ENCODE measurements around the gene PARD3B. TPM values are rescaled to one million over a fixed set of nuclear protein-coding genes. Genes with fewer than 3 reads are reported as not detected.

Gene PARD3B
- total and polyA plus RNA-seq, 2 donors (not counting 1 experiment from before 2014, with no cell fraction given), result 7.4 to 20.6 TPM

DNA sequence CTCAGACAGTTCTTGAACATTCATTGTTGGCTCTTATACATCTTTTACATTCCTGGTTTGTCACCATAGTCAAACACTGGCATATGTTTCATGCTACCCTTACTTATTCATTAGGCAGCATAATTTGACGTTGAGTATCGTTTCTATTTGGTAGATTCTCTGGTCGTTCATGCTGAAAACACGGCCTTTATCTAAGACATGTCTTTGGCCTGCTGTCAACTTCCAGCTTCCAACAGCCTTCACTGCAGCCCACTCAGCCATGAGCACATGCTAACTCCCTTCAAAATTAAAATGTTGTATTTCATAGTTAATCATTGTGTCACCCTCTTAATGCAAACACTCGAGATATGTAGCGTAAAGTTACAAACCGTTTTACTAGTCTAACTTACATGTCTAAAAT is 644.0 kb downstream of the PARD3B start:
- Histone ChIP-seq H3K9me3 (ENCODE audit: control insufficient read depth, insufficient read depth, low read depth, low read length) (no peaks in the 10 kb centered on the region), H3K27me3 (ENCODE audit: control insufficient read depth, insufficient read depth, low read length) (no peaks in the 10 kb centered on the region), H2AFZ (ENCODE audit: low read length) (no peak overlapping the region), H3K36me3 (ENCODE audit: control insufficient read depth, insufficient read depth, low read length) (no peaks in the 10 kb centered on the region), H3K27ac (ENCODE audit: insufficient read depth, low read length) (no peak overlapping the region), H3K4me2 (ENCODE audit: extremely low read depth, insufficient read depth, low read length) (no peak overlapping the region), H3K9ac (ENCODE audit: insufficient read depth, low read length) (no peak overlapping the region), H3K4me1 (ENCODE audit: control insufficient read depth, extremely low read depth, insufficient read depth, low read length) (no peaks in the 10 kb centered on the region), H4K20me1 (ENCODE audit: control insufficient read depth, extremely low read depth, insufficient read depth, low read length) (no peaks in the 10 kb centered on the region), H3K4me3 (replicated peaks in 1 of 4; ENCODE audit: control extremely low read depth in 1 of 4, insufficient read depth in 1 of 4, low read depth in 3 of 4, low read length in 4 of 4) (no peak overlapping the region), H3K79me2 (ENCODE audit: control insufficient read depth, insufficient read depth, low read length) (no peaks in the 10 kb centered on the region)
- TF ChIP-seq EZH2 (IDR thresholded peaks at IDR 0.05; ENCODE audit: low read length, missing control alignments), result no peak
- TF ChIP-seq, protein P1, sequence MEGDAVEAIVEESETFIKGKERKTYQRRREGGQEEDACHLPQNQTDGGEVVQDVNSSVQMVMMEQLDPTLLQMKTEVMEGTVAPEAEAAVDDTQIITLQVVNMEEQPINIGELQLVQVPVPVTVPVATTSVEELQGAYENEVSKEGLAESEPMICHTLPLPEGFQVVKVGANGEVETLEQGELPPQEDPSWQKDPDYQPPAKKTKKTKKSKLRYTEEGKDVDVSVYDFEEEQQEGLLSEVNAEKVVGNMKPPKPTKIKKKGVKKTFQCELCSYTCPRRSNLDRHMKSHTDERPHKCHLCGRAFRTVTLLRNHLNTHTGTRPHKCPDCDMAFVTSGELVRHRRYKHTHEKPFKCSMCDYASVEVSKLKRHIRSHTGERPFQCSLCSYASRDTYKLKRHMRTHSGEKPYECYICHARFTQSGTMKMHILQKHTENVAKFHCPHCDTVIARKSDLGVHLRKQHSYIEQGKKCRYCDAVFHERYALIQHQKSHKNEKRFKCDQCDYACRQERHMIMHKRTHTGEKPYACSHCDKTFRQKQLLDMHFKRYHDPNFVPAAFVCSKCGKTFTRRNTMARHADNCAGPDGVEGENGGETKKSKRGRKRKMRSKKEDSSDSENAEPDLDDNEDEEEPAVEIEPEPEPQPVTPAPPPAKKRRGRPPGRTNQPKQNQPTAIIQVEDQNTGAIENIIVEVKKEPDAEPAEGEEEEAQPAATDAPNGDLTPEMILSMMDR (conservative IDR thresholded peaks at IDR 0.05 in 1 of 2, IDR thresholded peaks at IDR 0.05 in 1 of 2; ENCODE audit: low read depth in 1 of 2, low read length in 2 of 2), result no peak
- DNase-seq (ENCODE audit: low read depth in 2 of 2), result no peak

DNA sequence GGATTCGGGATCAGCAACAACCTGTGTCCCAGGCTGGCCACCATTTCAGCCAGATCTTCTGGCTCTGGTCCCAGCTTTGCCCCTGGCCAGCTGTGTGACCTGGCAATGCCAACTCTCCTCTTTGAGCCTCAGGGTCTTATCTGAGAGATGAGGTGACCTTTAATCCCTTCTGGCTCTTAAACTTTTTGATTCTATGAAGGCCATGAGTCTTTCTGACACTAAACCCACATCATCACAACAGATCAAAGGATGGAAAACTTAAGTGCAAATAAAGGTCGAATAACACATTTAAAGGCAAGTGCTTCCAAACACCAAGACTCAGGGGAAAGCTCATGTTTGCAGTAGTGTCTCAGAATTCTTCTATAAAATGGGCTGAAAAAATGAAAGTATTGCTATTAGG is 645.3 kb downstream of the PARD3B start:
- Histone ChIP-seq H3K79me2 (ENCODE audit: control insufficient read depth, insufficient read depth, low read length) (no peaks in the 10 kb centered on the region), H3K27me3 (ENCODE audit: control insufficient read depth, insufficient read depth, low read length) (no peaks in the 10 kb centered on the region), H3K9ac (ENCODE audit: insufficient read depth, low read length) (no peak overlapping the region), H3K4me2 (ENCODE audit: extremely low read depth, insufficient read depth, low read length) (no peak overlapping the region), H3K36me3 (ENCODE audit: control insufficient read depth, insufficient read depth, low read length) (no peaks in the 10 kb centered on the region), H2AFZ (ENCODE audit: low read length) (no peak overlapping the region), H3K9me3 (ENCODE audit: control insufficient read depth, insufficient read depth, low read depth, low read length) (no peaks in the 10 kb centered on the region), H3K4me1 (ENCODE audit: control insufficient read depth, extremely low read depth, insufficient read depth, low read length) (no peaks in the 10 kb centered on the region), H4K20me1 (ENCODE audit: control insufficient read depth, extremely low read depth, insufficient read depth, low read length) (no peaks in the 10 kb centered on the region), H3K4me3 (replicated peaks in 1 of 4; ENCODE audit: control extremely low read depth in 1 of 4, insufficient read depth in 1 of 4, low read depth in 3 of 4, low read length in 4 of 4) (no peak overlapping the region), H3K27ac (ENCODE audit: insufficient read depth, low read length) (no peak overlapping the region)
- no peak for TF ChIP-seq EZH2 (IDR thresholded peaks at IDR 0.05; ENCODE audit: low read length, missing control alignments)
- TF ChIP-seq, protein P1 (conservative IDR thresholded peaks at IDR 0.05 in 1 of 2, IDR thresholded peaks at IDR 0.05 in 1 of 2; ENCODE audit: low read depth in 1 of 2, low read length in 2 of 2), result no peak
- no peak for DNase-seq (ENCODE audit: low read depth in 2 of 2)

DNA sequence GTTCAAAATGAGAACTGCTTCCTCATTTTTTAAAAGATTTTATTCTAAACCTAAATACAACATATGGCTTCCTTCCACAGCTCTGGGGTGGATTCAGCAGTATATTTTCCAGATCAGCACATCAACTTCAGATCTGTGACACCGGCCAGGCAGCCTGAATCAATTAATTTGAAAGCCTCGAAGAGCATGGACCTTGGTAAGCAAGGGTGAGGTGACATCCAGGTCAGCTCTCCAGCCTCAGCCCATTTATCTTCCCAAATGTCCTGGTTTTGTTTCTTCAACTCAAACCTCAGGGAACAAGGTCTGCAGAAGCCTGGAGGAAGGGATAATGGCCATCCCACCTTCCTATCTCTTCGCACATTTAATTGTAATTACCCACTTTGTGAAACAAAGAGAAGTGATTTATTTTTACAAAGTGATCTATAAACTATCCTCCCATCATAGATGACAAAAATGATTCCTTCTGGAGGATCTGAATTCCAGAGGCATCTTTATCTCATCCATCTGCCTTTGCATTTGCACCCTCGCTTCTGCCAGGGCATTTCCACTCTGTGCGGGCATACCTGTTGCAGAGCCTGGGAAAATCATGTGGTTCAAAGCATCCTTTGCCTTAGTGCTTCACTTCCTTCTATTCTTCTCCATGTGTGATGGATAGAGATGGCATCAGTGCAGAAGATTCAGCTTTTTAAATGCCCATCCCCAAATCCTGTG is 648.0 kb downstream of the PARD3B start:
- Histone ChIP-seq H3K9ac (ENCODE audit: insufficient read depth, low read length) (no peak overlapping the region), H3K27me3 (ENCODE audit: control insufficient read depth, insufficient read depth, low read length) (no peaks in the 10 kb centered on the region), H3K27ac (ENCODE audit: insufficient read depth, low read length) (no peak overlapping the region), H3K4me2 (ENCODE audit: extremely low read depth, insufficient read depth, low read length) (no peak overlapping the region), H4K20me1 (ENCODE audit: control insufficient read depth, extremely low read depth, insufficient read depth, low read length) (no peaks in the 10 kb centered on the region), H3K4me1 (ENCODE audit: control insufficient read depth, extremely low read depth, insufficient read depth, low read length) (no peaks in the 10 kb centered on the region), H3K79me2 (ENCODE audit: control insufficient read depth, insufficient read depth, low read length) (no peaks in the 10 kb centered on the region), H3K9me3 (ENCODE audit: control insufficient read depth, insufficient read depth, low read depth, low read length) (no peaks in the 10 kb centered on the region), H3K4me3 (replicated peaks in 1 of 4; ENCODE audit: control extremely low read depth in 1 of 4, insufficient read depth in 1 of 4, low read depth in 3 of 4, low read length in 4 of 4) (no peak overlapping the region), H2AFZ (ENCODE audit: low read length) (no peak overlapping the region), H3K36me3 (ENCODE audit: control insufficient read depth, insufficient read depth, low read length) (no peaks in the 10 kb centered on the region)
- DNase-seq (ENCODE audit: low read depth in 2 of 2), result no peak
- TF ChIP-seq, protein P1 (conservative IDR thresholded peaks at IDR 0.05 in 1 of 2, IDR thresholded peaks at IDR 0.05 in 1 of 2; ENCODE audit: low read depth in 1 of 2, low read length in 2 of 2), result no peak
- TF ChIP-seq EZH2 (IDR thresholded peaks at IDR 0.05; ENCODE audit: low read length, missing control alignments), result no peak

Data from fibroblast of lung (primary cell).